Cardiac septum (tissue), 1 donor: ENCODE measurements around the gene GAS5. TPM values are rescaled to one million over a fixed set of nuclear protein-coding genes. Genes with fewer than 3 reads are reported as not detected.
"Not testable (repeated sequence)": the region's sequence is repeated elsewhere in the genome, so short reads cannot be mapped to it uniquely, and the experiment has no call there.

Source experiments
- DNase-seq: peaks from one replicate; pipeline ENCODE4 v3.0.0-alpha.2; 2020; ENCODE audit warnings: low spot score
- intact Hi-C: fragments of 100-400 bp; cut with DNase I; formaldehyde crosslinking; loops from one replicate; pipeline ENCODE4 v1.14.0; 2022
- total RNA-seq: library from RNA; stranded (reverse); fragmentation: NEBNext Ultra II Directional; extraction: Animal tissue kit (Norgen Biotek cat#: 25700); gene quantifications from one replicate; pipeline ENCODE4 v1.2.1, GENCODE V29; 2021
- donor health status: DM: no; HTN: no; CAD: no.

The GAS5 gene
- total RNA-seq, 1 donor from 2014 or later = 58.0 TPM

DNA sequence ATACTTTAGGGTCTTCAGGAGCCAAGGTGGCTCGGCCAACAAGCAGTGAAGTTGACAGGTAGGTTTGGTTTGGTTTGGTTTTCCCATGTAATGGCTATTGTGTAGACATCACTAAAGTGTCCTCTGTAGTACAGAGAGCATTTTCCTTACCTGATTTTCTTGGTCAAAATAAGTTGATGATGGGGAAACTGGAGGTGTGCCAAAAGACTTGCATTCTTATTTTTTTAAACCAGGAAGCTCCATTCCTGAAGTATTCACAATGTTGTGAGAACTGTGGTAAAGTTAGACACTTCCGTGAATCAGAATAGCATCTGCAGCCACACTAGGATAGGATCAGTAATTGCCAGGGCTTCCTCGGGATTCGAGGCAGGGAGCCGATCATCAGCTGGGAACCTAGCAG is 3.3 kb upstream of the GAS5 start:
- no peak for DNase-seq
- intact Hi-C loops = no loop called here

DNA sequence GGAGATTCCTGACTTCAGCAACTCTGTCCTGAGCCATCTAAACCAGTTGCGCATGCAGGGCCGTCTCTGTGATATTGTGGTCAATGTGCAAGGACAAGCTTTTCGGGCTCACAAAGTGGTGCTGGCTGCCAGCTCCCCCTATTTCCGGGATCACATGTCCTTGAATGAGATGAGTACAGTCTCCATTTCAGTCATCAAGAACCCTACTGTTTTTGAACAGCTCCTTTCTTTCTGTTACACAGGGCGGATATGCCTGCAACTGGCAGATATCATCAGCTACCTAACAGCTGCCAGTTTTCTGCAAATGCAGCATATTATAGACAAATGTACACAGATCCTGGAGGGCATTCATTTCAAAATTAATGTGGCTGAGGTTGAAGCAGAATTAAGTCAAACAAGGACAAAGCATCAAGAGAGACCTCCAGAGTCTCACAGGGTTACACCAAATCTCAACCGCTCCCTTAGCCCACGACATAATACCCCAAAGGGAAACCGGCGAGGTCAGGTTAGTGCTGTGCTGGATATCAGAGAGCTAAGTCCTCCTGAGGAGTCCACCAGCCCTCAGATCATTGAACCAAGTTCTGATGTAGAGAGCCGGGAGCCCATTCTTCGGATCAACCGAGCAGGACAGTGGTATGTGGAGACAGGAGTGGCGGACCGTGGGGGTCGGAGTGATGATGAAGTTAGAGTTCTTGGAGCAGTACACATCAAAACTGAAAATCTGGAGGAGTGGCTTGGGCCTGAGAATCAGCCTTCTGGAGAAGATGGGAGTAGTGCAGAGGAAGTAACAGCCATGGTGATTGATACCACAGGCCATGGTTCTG is 2.7 kb upstream of the GAS5 start:
- DNase-seq = no peak
- intact Hi-C loops = no loop called here

GRCh38 chr1:173869021-173869359 is 1.2 kb upstream of the GAS5 start:
- intact Hi-C loops = loop anchor here (5.0 kb wide), 1 partner anchor 1128 kb away; the partner anchor contains the start of gene CACYBP
- DNase-seq = no peak

DNA sequence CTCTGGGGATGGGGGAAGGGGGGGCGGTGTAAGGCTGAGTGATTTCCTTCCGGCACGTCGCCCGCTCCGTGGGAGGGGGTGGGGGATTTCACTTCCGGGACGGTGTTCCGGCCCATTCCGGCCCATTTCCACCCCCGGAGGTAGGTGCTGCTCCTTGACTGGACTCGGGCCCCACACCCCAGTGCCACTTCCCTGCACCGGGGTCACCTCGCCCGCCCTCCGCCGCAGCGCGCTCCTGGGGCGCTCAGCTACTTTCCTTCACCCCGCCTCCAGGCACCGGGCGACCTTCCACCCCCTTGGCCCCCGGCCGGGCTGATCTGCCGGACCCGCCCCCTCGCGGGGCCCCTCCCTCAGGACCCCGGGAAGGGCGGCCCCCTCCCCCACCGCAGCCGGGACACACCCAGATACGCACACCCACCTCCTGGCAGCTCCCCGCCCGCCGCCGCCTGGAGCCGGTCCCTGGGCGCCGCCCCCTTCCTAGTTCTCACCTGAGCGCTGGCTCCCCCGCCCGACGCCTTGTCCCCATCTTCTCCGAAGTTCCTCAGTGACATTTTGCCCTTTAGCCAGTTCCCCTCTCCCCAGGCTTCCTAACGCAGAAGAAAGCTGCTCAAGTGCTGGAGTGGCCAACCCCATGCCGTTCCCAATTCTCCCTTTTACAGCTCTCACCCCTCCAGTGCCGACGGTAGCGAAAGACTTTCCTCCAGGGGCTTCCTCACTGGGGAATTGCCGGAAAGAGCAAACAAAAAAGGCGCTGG is 654 bp upstream of the GAS5 start, which contains the start of gene ZBTB37:
Gene ZBTB37, plus strand, starts transcription at position 115 of the 755 bp plus-strand sequence. CDS start 1,846 bp downstream, outside the sequence.
- intact Hi-C loops = loop anchor here (1.0 to 5.0 kb wide), 2 partner anchors 44 to 1129 kb away; partner anchors contain the start of genes CACYBP, CENPL and DARS2
- peak; percentile 95 for DNase-seq

- intact Hi-C loops = loop anchor here (5.0 kb wide), 1 partner anchor 1130 kb away; the partner anchor contains the start of gene CACYBP
- no peak for DNase-seq
These were observed 542 bp downstream of the GAS5 start for GRCh38 chr1:173867141-173867752.

DNA sequence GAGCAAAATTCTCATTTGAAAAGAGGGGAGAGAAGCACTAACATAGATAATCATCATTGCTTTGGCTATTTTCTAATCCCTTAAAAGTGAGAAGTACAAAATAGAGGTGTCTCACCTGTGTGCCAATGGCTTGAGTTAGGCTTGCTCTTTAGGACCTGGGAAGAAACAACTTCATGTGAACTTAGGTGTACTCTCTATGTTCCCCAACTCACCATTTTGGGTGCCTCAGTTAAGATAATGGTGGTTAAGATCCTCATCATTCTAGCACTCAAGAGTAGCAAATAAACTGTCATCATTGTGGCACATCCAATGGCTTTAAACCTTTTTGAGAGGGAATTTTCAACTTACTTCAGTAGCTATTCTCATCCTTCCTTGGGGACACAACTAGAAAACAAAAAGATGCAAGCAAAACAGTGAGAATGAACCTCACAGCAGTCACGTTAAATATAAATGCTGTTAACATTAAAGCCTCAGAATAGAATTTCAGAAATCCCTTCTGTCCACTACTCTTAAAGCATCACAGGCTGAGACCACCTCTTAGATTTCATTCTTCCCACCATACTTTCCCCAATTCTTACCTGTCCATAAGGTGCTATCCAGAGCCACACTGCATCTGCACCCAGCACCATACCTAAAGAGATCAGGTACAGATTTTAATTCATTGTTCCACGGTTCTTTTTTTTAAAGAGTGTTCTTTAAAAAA is 1.2 kb downstream of the GAS5 start:
- intact Hi-C loops = loop anchor here (5.0 kb wide), 1 partner anchor 1131 kb away; the partner anchor contains the start of gene CACYBP
- DNase-seq = no peak

- no peak for DNase-seq
- intact Hi-C loops = loop anchor here (5.0 kb wide), 1 partner anchor 1132 kb away; the partner anchor contains the start of gene CACYBP
These were observed 2.2 kb downstream of the GAS5 start for GRCh38 chr1:173865468-173866164.

DNA sequence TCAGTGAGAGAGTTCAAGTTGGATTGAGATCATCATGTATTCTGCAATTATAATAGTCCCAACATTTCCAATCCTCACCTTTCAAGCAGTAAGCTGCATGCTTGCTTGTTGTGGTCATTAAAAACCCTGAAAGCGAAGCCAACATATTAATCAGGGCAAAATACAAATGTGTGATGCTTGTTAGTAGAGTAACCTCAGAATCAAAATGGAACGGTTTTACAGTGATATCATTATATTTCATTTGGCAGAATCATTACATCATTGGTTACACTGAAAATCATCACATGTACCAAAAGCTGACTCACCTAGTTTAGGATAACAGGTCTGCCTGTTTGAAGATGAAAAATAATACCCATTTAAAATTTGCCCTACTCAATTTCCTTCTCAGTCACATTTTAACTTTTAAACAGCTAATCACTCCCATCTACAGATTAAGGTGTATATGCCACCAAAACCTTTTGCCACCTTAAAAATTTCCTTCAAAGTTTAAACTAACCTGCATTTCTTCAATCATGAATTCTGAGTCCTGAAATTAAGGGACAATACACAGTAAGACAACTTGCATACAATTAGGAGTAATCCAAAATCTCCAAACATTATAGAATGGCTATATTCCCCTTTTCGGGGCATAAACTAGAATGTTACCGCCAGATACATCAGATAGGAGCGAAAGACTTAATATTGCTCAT is 3.5 kb downstream of the GAS5 start:
- no peak for DNase-seq
- intact Hi-C loops = no loop called here

DNA sequence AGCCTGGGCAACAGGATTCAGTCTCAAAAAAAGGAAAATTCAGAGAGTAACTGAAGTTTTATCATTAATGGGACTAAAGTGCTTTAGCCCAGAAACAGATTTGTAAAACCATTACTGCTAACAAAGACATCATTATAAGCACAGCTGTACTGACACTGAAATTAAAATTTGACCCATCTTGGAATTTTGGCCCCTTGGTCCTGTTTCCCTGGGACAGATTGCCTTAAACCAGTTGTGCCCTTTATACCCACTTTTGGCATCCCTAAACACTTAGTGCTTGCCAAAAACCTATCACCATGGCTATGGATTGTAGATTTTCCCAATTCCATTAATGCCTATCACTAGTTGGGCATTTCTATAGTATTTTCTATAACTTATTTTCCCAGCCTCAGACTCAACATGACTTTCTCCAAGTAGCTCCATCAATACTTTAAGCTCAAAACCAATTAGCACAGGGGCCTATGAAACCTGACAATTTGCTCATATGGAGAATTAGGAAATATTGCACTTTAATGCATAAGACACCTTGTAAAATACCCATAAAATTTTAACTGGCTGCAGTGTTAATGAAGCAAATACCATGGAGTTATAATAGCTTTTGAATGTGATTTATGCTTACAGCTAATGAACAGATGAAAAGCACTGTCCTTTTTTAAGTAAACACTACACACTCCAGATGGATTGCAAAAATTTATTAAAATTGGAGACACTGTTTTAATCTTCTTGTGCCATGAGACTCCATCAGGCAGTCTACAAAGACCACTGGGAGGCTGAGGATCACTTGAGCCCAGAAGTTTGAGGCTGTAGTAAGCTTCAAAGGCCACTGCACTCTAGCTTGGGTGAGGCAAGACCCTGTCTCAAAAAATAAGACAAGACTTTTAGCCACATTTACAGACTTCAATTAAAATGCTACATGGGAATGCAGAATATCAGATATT is 4.3 kb downstream of the GAS5 start:
- intact Hi-C loops = no loop called here
- no peak for DNase-seq

DNA sequence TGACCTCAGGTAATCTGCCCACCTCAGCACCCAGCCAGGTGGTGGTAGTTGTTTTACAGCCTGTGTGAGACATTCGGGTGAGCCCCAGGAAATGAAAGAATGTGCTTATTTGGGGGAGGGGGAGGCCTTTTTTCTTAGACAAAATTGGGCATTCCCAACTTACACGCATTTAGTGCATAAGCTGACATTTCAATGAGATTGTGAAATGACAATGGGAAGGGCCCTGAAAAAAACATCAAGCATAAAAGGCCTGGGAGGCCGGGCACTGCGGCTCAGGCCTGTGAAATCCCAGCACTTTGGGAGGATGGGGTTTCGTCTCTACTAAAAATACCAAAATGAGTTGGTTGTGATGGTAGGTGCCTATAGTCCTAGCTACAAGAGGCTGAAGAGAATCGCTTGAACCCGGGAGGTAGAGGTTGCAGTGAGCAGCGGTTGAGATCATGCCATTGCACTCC is 5.0 kb downstream of the GAS5 start:
- intact Hi-C loops = no loop called here
- no peak for DNase-seq

DNA sequence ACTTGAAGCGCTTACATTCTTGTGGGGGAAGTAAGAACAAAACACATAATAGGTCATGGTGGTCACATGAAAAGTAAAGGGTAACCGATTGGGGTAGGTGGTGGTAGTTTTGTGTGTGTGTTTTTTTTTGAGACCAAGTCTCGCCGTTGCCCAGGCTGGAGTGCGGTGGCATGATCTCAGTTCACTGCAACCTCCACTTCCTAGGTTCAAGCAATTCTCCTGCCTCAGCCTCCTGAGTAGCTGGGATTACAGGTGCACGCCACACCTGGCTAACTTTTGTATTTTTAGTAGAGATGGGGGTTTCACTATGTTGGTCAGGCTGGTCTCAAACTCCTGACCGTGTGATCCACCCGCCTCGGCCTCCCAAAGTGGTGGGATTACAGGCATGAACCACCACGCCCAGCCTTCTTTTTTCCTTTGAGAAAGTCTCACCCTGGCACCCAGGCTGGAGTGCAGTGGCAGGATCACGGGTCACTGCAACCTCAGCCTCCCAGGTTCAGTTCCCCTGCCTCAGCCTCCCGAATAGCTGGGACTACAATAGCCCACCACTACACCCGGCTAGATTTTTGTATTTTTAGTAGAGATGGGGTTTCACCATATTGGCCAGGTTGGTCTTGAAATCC is 5.5 kb downstream of the GAS5 start:
- DNase-seq, intact Hi-C loops: not testable (repeated sequence)

GRCh38 chr1:173861731-173862145 is 6.1 kb downstream of the GAS5 start:
- DNase-seq = no peak
- intact Hi-C loops = no loop called here

GRCh38 chr1:173860065-173860464 is 7.7 kb downstream of the GAS5 start:
- no peak for DNase-seq
- intact Hi-C loops = no loop called here

- intact Hi-C loops, DNase-seq: not testable (repeated sequence)
These were observed 8.2 kb downstream of the GAS5 start for GRCh38 chr1:173859547-173859946.

GRCh38 chr1:173857363-173857917 is 10.3 kb downstream of the GAS5 start:
- intact Hi-C loops = no loop called here
- DNase-seq = no peak

GRCh38 chr1:173856903-173857302 is 10.9 kb downstream of the GAS5 start:
- no peak for DNase-seq
- intact Hi-C loops = no loop called here
